ENCODE measurements around the gene PCGF3.

GRCh38 chr4:692771-693554 lies 12.7 kb upstream of the PCGF3 start:
- no peak for TF ChIP-seq ZNF274 (IDR thresholded peaks at IDR 0.05; ENCODE audit: low read depth, low read length)
- TF ChIP-seq YY1 (IDR thresholded peaks at IDR 0.05; ENCODE audit: insufficient read depth, insufficient read length), result no peak
- no peak for TF ChIP-seq SUZ12 (IDR thresholded peaks at IDR 0.05; ENCODE audit: extremely low read depth, insufficient read depth, insufficient read length)
